ENCODE measurements around the gene PDXK.

GRCh38 chr21:43786807-43787440, 68.0 kb downstream of the PDXK start:
- TF ChIP-seq NFIC (IDR thresholded peaks at IDR 0.05; ENCODE audit: borderline replicate concordance), result no peak
- no peak for TF ChIP-seq EZH2phosphoT487 (IDR thresholded peaks at IDR 0.05; ENCODE audit: borderline replicate concordance, low read depth)
- no peak for TF ChIP-seq POLR2AphosphoS5 (IDR thresholded peaks at IDR 0.05; ENCODE audit: low read depth, low read length)
- no peak for TF ChIP-seq CTCF (IDR thresholded peaks at IDR 0.05)
- no peak for TF ChIP-seq TAF1 (IDR thresholded peaks at IDR 0.05; ENCODE audit: borderline replicate concordance, low read depth, low read length)

Data from SK-N-SH (cell line).